DOHH2 (cell line): ENCODE data around the gene PAM.

ENCODE experiments used
- CTCF ChIP-seq: fragments of 200-600 bp; sonication (generic); IDR thresholded peaks from one replicate; pipeline ENCODE4 v1.5.1; 2014; ENCODE audit warnings: antibody characterized with exemption, mild to moderate bottlenecking, low read depth, low read length; ENCODE audit not compliant: poor library complexity, severe bottlenecking
- EZH2phosphoT487 ChIP-seq: fragments of 200-600 bp; sonication (generic); IDR thresholded peaks from 2 replicates; pipeline ENCODE4 v1.6.1; 2017; ENCODE audit warnings: borderline replicate concordance, mild to moderate bottlenecking, antibody characterized with exemption, low read length, moderate library complexity, mixed read lengths

DNA sequence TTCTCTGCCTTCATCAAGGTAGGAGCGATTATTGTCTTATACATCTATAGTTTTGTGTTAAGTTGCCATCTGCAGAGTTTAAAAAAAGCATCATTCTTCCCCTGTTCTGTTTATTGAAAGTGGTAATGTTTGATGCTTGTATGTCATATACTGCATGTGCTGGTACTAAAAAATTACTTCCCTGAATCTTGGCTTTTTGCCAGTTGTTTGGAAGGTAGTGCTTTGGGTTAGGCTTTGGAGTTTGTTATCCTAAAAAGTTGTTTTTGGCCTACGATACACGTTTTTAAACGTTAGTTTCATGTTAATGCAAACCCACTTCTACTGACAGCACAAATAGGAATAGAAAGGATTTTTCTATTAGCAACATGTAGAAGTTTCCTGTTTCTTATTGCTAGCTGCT, 206.6 kb downstream of the PAM start:
- TF ChIP-seq CTCF, result no peak
- no peak for TF ChIP-seq EZH2phosphoT487
